G401 (cell line): ENCODE data around the gene BCL11A. TPM values are rescaled to one million over a fixed set of nuclear protein-coding genes. Genes with fewer than 3 reads are reported as not detected.

Source experiments
- DNase-seq: peaks from one replicate; pipeline ENCODE4 v3.0.0-alpha.2; 2015; ENCODE audit warnings: low spot score
- in situ Hi-C: cut with HindIII; loops from 2 replicates; pipeline ENCODE4 v1.10.0; 2016; ENCODE audit warnings: low sequenced_read_pairs, mixed read lengths
- total RNA-seq: library from RNA; depleted of rRNA; stranded (reverse); fragments of >200 nt; shearing (Covaris generic); gene quantifications from 2 replicates; pipeline ENCODE4 v1.2.3, GENCODE V29; 2014

Gene BCL11A
- total RNA-seq, 1 experiment from 2014 or later = 0.54 TPM

- in situ Hi-C loops = no loop called here
- DNase-seq = no peak
Measured at GRCh38 chr2:60548845-60549237, 4.6 kb downstream of the BCL11A start.

DNA sequence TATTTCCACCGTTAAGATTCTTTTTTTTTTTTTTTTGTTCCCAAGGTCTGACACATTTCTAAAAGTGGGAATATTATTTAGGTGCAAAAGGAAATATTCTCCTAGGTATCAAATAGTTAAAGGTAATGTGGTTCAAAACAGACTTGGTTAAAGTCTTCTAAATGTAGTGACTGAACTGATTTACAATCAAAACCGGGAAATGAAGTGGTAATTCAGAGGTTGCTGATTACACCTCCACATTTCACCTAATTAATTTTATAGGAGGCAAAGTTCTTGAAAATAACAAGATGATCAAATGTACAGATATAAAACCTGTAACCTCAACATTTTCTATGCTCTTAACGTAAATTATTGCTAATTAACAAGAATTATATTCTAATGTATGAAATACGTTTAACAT, 5.1 kb downstream of the BCL11A start:
- no peak for DNase-seq
- in situ Hi-C loops = no loop called here

DNA sequence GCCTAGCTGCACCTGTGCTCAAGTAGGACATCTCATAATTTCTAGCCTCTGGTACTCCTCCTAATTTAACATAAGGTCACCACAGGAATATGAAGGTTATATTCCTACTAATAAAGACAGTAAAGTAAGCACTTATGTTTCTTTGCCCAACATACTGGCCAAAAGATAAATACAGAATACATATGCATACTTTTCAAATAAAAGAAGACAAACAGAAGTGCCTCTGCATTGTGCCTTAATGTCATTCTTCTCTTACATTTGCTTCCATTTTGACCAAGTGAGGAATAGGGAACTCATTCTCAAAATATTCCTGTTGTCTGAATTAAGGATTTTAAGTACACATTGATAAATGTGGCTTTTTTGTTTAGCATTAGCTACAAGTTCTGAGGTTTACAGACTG, 5.6 kb downstream of the BCL11A start:
- no peak for DNase-seq
- in situ Hi-C loops = no loop called here

DNA sequence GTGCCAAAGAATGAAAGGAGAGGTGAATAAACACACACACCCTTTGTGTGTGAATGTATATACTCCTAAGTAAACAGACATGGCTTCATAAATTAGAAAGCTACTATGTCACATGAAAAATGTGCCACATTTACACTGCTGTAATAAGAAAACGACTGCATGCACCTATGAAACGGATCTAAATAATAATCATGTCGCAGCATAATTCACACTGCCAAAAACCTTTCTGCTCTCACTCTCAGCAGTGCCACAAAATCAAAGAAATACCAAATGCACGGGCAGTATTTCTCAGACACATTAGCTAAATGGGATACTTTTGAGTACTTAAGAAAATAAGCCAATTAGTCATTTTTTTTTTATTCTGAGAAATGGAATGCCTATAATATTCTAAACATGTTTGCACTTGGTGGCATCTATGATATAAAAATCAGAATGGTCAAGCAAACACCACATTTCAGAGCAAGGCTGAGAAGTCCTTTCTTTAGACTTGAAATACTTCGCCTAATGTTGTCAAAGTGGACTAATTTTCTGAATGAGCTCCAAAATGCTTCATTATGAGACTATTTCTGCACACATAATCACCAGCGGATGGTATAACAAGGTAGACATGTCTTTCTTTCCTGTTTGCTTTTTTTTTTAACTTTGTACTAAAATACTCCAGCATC, 6.6 kb downstream of the BCL11A start:
- no peak for DNase-seq
- in situ Hi-C loops = no loop called here

GRCh38 chr2:60544954-60545560, 8.4 kb downstream of the BCL11A start:
- no peak for DNase-seq
- in situ Hi-C loops = no loop called here

DNA sequence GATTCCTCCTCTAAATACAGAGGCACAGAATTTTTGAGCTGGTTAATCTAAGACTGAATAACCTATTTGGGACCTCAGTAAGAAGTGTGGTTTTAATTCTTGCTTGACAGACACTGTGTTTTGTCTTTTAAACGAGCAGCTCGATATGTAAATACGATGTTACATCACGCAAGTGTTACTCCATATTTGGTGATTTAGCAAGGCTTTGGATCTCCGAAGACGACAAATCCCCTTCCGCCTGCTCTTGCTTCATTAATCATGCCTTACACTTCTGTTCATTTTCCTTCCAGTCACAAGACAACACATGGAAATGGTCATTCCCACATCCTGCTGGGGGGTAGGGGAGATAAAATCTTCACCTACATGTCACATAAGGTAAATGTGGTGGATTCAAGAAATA, 9.4 kb downstream of the BCL11A start:
- in situ Hi-C loops = no loop called here
- DNase-seq = no peak

DNA sequence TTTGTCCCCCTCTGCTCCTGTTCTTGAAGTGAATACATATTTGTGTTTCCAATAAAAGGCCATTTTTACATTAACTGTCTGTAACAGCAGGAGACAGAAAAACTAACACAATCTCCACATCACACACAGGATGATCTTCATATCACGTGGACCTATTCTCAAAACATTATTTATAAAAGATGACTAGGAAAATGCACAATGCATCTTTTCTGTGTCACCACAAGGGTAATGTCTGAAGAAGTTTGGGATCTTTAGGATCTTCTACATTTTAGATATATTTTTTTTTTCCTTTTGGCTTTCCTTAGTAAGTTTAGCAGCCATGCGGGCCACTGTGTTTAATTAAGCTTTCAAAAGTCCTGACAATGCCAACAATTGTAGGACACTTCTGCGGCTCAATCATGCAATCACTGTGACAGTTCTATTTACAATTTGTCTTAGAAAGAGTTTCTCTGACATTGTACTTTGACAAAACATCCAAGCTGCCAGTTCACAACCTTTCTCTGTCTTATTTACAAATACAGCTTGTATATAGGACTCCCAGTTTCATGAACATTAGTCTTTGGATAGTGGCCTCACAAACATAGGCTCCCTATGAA, 12.3 kb downstream of the BCL11A start:
- no peak for DNase-seq

DNA sequence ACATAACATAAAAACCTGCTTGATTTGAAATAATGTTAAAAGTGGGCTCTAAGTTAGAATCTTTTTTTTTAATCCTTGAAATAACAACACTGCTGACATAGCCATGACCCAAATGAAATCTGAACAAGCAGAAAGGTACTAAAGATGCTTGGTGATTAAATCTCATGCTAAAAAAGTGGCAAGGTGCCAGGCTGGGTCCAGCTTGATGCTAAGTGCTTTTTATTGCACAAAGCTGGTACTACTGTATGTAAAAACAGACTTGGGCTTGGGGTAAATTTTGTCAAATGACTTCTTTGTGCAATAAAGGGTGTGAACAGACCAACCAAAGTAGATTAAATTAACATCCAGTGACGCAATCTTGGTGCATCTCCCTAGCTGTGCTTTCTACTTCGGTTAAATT, 13.4 kb downstream of the BCL11A start:
- DNase-seq = no peak
- in situ Hi-C loops = no loop called here

More for the DNA sequence above, 12.3 kb downstream of the BCL11A start:
- in situ Hi-C loops = no loop called here

DNA sequence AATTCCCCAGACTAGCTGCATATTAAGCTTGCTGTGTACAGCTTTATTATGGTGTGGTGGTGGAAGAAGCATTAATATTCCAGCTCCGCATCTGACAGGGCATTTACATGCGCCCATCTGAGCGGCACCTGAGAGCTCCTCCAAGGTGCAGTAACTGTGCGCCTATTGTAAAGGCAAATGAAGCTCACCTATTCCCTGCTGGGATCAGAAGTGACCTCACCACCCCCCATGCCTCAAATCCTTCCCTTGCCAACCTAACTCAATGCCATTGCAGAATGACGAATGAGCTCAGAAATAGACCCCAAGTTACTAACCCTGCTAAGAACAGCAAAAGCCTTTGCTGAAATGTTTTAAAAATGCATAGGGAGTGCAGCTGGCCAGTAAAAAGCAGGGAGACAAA, 14.3 kb downstream of the BCL11A start:
- in situ Hi-C loops = no loop called here

DNA sequence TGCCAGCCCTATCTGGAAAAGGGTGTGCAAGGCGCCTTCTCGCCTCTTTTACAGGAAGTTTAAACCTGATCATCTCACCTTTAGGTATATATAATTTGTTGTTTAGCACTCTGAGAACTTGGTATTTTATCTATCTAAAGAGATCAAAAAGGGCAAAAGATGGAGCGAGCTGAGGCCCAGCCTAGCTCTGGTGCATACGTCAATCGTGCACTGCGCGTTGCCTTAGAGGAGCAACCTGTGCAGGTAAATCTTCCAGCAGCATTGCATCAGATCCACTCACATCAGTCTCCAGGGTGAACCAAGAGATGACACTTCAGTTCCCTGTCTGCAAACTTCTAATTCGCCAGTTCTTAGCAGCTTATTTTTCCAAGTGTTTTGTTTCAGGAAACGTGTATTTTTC, 15.4 kb downstream of the BCL11A start:
- in situ Hi-C loops = no loop called here

More for the DNA sequence above, 14.3 kb downstream of the BCL11A start:
- DNase-seq = no peak

GRCh38 chr2:60536746-60537145, 16.7 kb downstream of the BCL11A start:
- in situ Hi-C loops = no loop called here
- no peak for DNase-seq

More for the DNA sequence above, 15.4 kb downstream of the BCL11A start:
- no peak for DNase-seq

- no peak for DNase-seq
- in situ Hi-C loops = no loop called here
Measured at GRCh38 chr2:60535685-60536312, 17.7 kb downstream of the BCL11A start.

GRCh38 chr2:60534892-60535684, 18.4 kb downstream of the BCL11A start:
- in situ Hi-C loops = no loop called here
- DNase-seq = no peak

- in situ Hi-C loops = no loop called here
- DNase-seq = no peak
Measured at GRCh38 chr2:60534052-60534685, 19.3 kb downstream of the BCL11A start.

GRCh38 chr2:60533101-60534051, 20.1 kb downstream of the BCL11A start:
- DNase-seq = no peak
- in situ Hi-C loops = no loop called here

GRCh38 chr2:60532421-60532820, 21.0 kb downstream of the BCL11A start:
- in situ Hi-C loops = no loop called here
- no peak for DNase-seq

GRCh38 chr2:60531701-60532133, 21.7 kb downstream of the BCL11A start:
- no peak for DNase-seq
- in situ Hi-C loops = no loop called here

GRCh38 chr2:60530660-60531281, 22.7 kb downstream of the BCL11A start:
- in situ Hi-C loops = no loop called here
- no peak for DNase-seq
